ENCODE results near the gene AKR7A3.
"Not testable (repeated sequence)": the region's sequence is repeated elsewhere in the genome, so short reads cannot be mapped to it uniquely, and the experiment has no call there.

Gene AKR7A3

GRCh38 chr1:19287436-19288185 lies 959 bp downstream of the AKR7A3 start:
- no peak for DNase-seq

- DNase-seq = not testable (repeated sequence)
These were observed 2.8 kb downstream of the AKR7A3 start for GRCh38 chr1:19285807-19286206.

GRCh38 chr1:19285366-19285765 lies 3.2 kb downstream of the AKR7A3 start:
- not testable (repeated sequence) for DNase-seq

GRCh38 chr1:19284881-19285280 lies 3.7 kb downstream of the AKR7A3 start:
- DNase-seq = no peak

- no peak for DNase-seq
These were observed 4.7 kb downstream of the AKR7A3 start for GRCh38 chr1:19283891-19284290.

- DNase-seq = no peak
These were observed 13.9 kb downstream of the AKR7A3 start for GRCh38 chr1:19274636-19275035.

GRCh38 chr1:19273844-19274531 lies 14.6 kb downstream of the AKR7A3 start:
- DNase-seq = not testable (repeated sequence)

GRCh38 chr1:19273106-19273843 lies 15.3 kb downstream of the AKR7A3 start:
- no peak for DNase-seq

- DNase-seq = no peak
These were observed 16.5 kb downstream of the AKR7A3 start for GRCh38 chr1:19272064-19272463.

- DNase-seq = not testable (repeated sequence)
These were observed 18.2 kb downstream of the AKR7A3 start for GRCh38 chr1:19270343-19270730.

- DNase-seq = not testable (repeated sequence)
These were observed 18.9 kb downstream of the AKR7A3 start for GRCh38 chr1:19269427-19270342.

GRCh38 chr1:19268445-19268844 lies 20.1 kb downstream of the AKR7A3 start:
- DNase-seq = no peak

GRCh38 chr1:19262744-19263143 lies 25.8 kb downstream of the AKR7A3 start:
- no peak for DNase-seq

GRCh38 chr1:19262047-19262446 lies 26.5 kb downstream of the AKR7A3 start:
- DNase-seq = no peak

GRCh38 chr1:19260211-19261138 lies 28.1 kb downstream of the AKR7A3 start:
- no peak for DNase-seq

GRCh38 chr1:19258353-19258752 lies 30.2 kb downstream of the AKR7A3 start:
- DNase-seq = no peak

GRCh38 chr1:19257178-19257914 lies 31.2 kb downstream of the AKR7A3 start:
- no peak for DNase-seq

GRCh38 chr1:19256301-19256700 lies 32.3 kb downstream of the AKR7A3 start:
- not testable (repeated sequence) for DNase-seq

- DNase-seq = no peak
These were observed 33.3 kb downstream of the AKR7A3 start for GRCh38 chr1:19255288-19255687.

GRCh38 chr1:19254416-19254815 lies 34.2 kb downstream of the AKR7A3 start:
- DNase-seq = no peak
